ENCODE results near the gene C6orf52.

DNA sequence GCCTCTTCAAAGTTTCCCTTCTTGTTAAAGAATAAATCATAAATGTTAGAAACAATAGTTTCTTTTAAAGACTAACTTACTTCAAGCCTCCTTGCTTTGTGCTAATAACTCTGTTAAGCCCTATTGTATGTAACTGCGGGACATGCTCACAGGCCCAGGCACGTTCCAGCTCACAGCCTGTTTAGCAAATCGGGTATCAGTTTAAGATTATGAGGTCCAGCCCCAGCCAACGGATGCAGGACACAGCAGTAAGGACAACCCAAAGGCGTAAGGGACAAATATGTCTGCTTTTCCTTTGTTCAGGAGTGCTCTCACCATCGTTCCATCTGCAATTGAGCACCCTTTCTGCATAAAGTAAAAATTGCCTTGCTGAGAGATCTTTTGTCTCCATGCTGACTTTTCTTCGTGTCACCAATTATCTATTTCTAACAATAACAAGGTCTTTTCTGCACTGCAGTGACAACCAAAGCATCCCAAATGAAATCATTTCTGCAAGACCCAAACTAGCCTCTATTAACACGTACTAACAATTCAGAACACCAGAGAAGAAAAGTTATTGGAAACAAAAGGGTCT is 1.4 kb downstream of the C6orf52 start:
- no peak for TF ChIP-seq POLR2AphosphoS5 (IDR thresholded peaks at IDR 0.05)
- no peak for TF ChIP-seq CTCF (IDR thresholded peaks at IDR 0.05)
